Tibial artery (tissue), 4 donors: ENCODE results near the gene DGCR6.
"Not testable (repeated sequence)": the region's sequence is repeated elsewhere in the genome, so short reads cannot be mapped to it uniquely, and the experiment has no call there.

ENCODE experiments used
- DNase-seq, 2 donors: peaks; one replicate each; pipeline ENCODE4 v3.0.0-alpha.2; 2019
- H3K27ac ChIP-seq, 2 donors: fragments of 200-600 bp; sonication (generic) in 1 of 2; 1 replicate in 1 of 2; 2 replicates in 1 of 2; pipeline ENCODE4 v1.5.1; 2018 to 2019; ENCODE audit warnings: mild to moderate bottlenecking in 1 of 2
- H3K27me3 ChIP-seq, 2 donors: fragments of 200-600 bp; sonication (generic) in 1 of 2; one replicate each; pipeline versions ENCODE4 v1.5.1 to v1.6.0; 2016 to 2019
- H3K36me3 ChIP-seq, 3 donors: fragments of 200-600 bp; sonication (generic) in 2 of 3; one replicate each; pipeline ENCODE4 v1.5.1; 2016 to 2019; ENCODE audit warnings: mild to moderate bottlenecking in 2 of 3
- H3K4me1 ChIP-seq, 4 donors: fragments of 200-600 bp; sonication (generic) in 2 of 4; 1 replicate in 3 of 4; 2 replicates in 1 of 4; pipeline ENCODE4 v1.5.1; 2016 to 2019
- H3K4me3 ChIP-seq, 2 donors: fragments of 200-600 bp; sonication (generic) in 1 of 2; 1 replicate in 1 of 2; 2 replicates in 1 of 2; pipeline ENCODE4 v1.5.1; 2018 to 2019; ENCODE audit warnings: mild to moderate bottlenecking in 2 of 2
- H3K9me3 ChIP-seq, 3 donors: fragments of 200-600 bp; sonication (generic) in 1 of 3; one replicate each; pipeline ENCODE4 v1.5.1; 2016 to 2019
- CTCF ChIP-seq, 2 experiments: fragments of 200-600 bp in 1 of 2; fragments of 450-650 bp in 1 of 2; IDR thresholded peaks; one replicate each; pipeline ENCODE4 v1.5.1; 2017 to 2019; ENCODE audit warnings: antibody characterized with exemption in 2 of 2, mild to moderate bottlenecking in 1 of 2, moderate library complexity in 1 of 2
- intact Hi-C: fragments of 100-400 bp; cut with DNase I; formaldehyde crosslinking; loops from one replicate; pipeline ENCODE4 v1.15.0; 2023; ENCODE audit warnings: low total_unique reads

The DGCR6 gene

GRCh38 chr22:18952022-18952421 lies 45.9 kb downstream of the DGCR6 start:
- no peak for DNase-seq
- Histone ChIP-seq H3K4me3 (no peak overlapping the region), H3K27me3 (peaks cover 0 to 56% of the 10 kb centered on the region in 2 donors), H3K9me3 (no peaks in the 10 kb centered on the region), H3K36me3 (no peaks in the 10 kb centered on the region), H3K27ac (no peak overlapping the region), H3K4me1 (no peaks in the 10 kb centered on the region)
- intact Hi-C loops = no loop called here
- no peak for TF ChIP-seq CTCF (IDR thresholded peaks at IDR 0.05)

- intact Hi-C loops, H3K9me3 ChIP-seq, H3K4me3 ChIP-seq, H3K4me1 ChIP-seq, H3K27ac ChIP-seq, H3K36me3 ChIP-seq: not testable (repeated sequence)
- DNase-seq = peak in 1 of 2 donors; percentile 41
- peaks cover 0 to 59% of the 10 kb centered on the region in 2 donors for H3K27me3 ChIP-seq
Measured at GRCh38 chr22:18953128-18953527, 47.0 kb downstream of the DGCR6 start.

GRCh38 chr22:18954303-18954989 lies 48.3 kb downstream of the DGCR6 start:
- peak; percentile 64 to 74 for DNase-seq
- H3K27ac ChIP-seq, H3K36me3 ChIP-seq, H3K4me1 ChIP-seq, intact Hi-C loops, H3K4me3 ChIP-seq, H3K9me3 ChIP-seq: not testable (repeated sequence)
- peaks cover 0 to 55% of the 10 kb centered on the region in 2 donors for H3K27me3 ChIP-seq
- TF ChIP-seq CTCF (IDR thresholded peaks at IDR 0.05) = peak; percentile 92

DNA sequence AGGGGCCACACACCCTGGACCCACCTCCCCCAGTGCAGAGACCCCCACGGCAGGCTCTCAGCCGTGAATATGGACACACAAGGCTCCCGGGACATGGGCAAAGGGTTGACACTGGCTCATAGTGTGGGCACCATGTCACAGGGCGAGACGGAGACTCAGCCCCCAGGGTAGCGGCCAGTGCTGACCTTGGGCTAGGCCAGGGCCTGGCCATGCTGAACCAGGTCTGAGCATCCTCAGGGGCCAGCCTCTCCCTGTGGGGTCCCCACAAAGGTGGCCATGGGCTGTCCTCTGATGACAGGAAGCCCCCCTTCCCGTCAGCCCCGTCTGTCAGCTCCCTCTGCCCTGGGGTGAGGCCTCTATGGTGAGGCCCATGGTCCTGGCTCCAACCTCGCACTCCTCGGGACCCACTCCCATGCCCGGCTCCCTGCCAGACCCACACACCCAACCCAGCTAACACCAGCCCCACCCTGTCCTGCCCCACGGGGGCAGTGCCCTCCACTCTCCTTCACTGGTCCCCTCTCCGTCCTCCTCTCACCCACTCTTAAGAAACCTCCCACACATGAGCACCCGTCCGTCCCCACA lies 49.0 kb downstream of the DGCR6 start:
- H3K27me3 ChIP-seq = peaks cover 0 to 49% of the 10 kb centered on the region in 2 donors
- H3K36me3 ChIP-seq = no peaks in the 10 kb centered on the region
- intact Hi-C loops = no loop called here
- H3K4me3 ChIP-seq = no peak overlapping the region
- peak in 1 of 2 donors; percentile 63 for DNase-seq
- H3K9me3 ChIP-seq = no peaks in the 10 kb centered on the region
- TF ChIP-seq CTCF (IDR thresholded peaks at IDR 0.05) = no peak
- no peak overlapping the region for H3K27ac ChIP-seq
- no peaks in the 10 kb centered on the region for H3K4me1 ChIP-seq

GRCh38 chr22:18955696-18956095 lies 49.6 kb downstream of the DGCR6 start:
- TF ChIP-seq CTCF (IDR thresholded peaks at IDR 0.05) = no peak
- H3K36me3 ChIP-seq = no peaks in the 10 kb centered on the region
- H3K27me3 ChIP-seq = peaks cover 0 to 45% of the 10 kb centered on the region in 2 donors
- no peak overlapping the region for H3K27ac ChIP-seq
- intact Hi-C loops = no loop called here
- no peaks in the 10 kb centered on the region for H3K4me1 ChIP-seq
- no peak overlapping the region for H3K4me3 ChIP-seq
- peak in 1 of 2 donors; percentile 56 for DNase-seq
- no peaks in the 10 kb centered on the region for H3K9me3 ChIP-seq

- H3K4me3 ChIP-seq, H3K27ac ChIP-seq, intact Hi-C loops, H3K4me1 ChIP-seq, H3K9me3 ChIP-seq, H3K36me3 ChIP-seq: not testable (repeated sequence)
- DNase-seq = peak in 1 of 2 donors; percentile 40
- H3K27me3 ChIP-seq = peaks cover 0 to 40% of the 10 kb centered on the region in 2 donors
Measured at GRCh38 chr22:18956121-18956895, 50.2 kb downstream of the DGCR6 start.

DNA sequence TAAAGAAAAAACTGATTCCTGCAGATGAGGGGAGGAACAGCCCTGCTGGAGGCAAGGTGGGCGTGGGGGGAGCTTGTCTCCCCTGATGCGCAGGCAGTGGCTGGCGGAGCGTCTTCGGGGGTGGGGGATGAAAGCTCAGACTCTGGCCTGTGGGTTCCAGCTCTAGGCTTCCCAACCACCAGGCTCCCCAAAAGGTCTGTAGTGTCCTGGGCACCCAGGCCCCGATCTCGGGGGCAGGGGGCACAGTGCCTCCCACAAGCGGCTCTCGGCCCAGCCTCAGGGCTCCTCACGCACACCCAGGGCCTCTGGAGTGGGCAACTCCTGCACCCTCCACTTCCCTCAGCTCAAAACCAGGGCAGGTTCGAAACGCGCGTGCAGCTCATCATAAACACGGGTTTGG lies 50.8 kb downstream of the DGCR6 start:
- intact Hi-C loops, H3K27ac ChIP-seq, H3K4me1 ChIP-seq, H3K9me3 ChIP-seq, H3K4me3 ChIP-seq, H3K36me3 ChIP-seq: not testable (repeated sequence)
- DNase-seq = peak in 1 of 2 donors; percentile 53
- peaks cover 0 to 37% of the 10 kb centered on the region in 2 donors for H3K27me3 ChIP-seq

DNA sequence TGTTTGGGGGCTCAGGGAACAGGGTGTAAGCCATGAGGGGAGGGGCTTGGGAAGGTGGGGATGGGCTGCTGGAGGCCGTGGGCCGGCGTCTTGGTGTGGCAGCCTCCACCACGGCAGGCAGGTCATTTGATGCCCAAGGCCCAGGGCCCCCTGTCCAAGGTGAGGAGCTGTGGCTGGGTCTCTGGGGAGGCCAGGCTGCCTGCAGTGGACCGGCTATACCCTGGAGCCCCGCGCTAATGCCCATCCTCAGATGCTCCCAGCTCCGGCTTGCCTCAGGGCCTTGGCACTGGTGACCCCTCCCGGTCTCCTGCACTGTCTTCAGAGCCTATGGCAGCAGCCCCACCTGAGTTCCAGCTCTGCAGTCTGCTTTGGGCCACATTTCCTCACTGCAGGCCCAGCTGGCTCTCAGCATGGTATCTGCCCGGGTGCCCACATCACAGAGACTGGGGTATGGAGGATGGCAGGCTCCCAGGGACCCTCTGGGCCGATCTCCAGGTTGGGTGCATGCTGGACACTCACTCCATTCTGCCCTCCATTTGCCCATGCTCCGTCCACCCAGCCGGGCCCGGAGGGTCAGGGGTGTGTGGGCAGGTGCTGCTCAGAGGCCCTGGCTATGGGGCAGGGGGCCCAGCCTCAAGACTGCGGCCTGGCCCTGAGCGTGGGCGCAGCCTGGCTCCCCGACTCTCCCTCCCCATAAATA lies 51.7 kb downstream of the DGCR6 start:
- peak in 1 of 2 donors; percentile 53 for DNase-seq
- peaks cover 0 to 33% of the 10 kb centered on the region in 2 donors for H3K27me3 ChIP-seq
- H3K36me3 ChIP-seq, intact Hi-C loops, H3K9me3 ChIP-seq, H3K27ac ChIP-seq, H3K4me1 ChIP-seq, H3K4me3 ChIP-seq: not testable (repeated sequence)

DNA sequence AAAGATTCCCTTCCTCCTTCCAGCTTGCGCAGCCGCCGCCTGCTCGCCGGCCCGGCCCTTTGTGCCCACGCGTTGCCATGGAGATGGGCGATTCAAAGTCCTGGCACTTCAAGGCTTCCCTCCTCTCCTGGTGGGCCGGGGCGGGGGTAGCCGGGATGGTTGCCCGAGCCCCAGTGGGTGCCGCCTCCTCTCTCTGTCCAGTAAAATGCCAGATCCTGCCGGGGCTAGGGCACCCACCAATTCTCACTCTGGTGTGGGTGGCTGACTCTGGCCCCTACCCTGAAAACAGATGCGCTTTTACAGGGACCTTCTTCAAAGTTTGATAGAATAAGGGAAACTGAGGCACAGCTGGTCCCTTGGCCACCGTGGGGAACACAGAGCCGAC lies 52.2 kb downstream of the DGCR6 start:
- intact Hi-C loops, H3K4me1 ChIP-seq, H3K4me3 ChIP-seq, H3K9me3 ChIP-seq, H3K27ac ChIP-seq, H3K36me3 ChIP-seq: not testable (repeated sequence)
- DNase-seq = peak in 1 of 2 donors; percentile 55
- peaks cover 0 to 30% of the 10 kb centered on the region in 2 donors for H3K27me3 ChIP-seq
